Activated CD4-positive, alpha-beta T cell treated with anti-CD3 and anti-CD28 coated beads for 24 hours (primary cell): ENCODE results near the gene GFI1.
"Not testable (repeated sequence)": the region's sequence is repeated elsewhere in the genome, so short reads cannot be mapped to it uniquely, and the experiment has no call there.

Experiments used
- DNase-seq, 2 donors: peaks; one replicate each; pipeline ENCODE4 v3.0.0-alpha.2; 2020; ENCODE audit warnings: low read depth in 2 of 2

Gene GFI1

GRCh38 chr1:92486251-92487077 is at the start of gene GFI1:
GFI1 (minus strand) TSS chr1:92486925; CDS start chr1:92483487, 3,438 bp downstream.
- peak; percentile 58 to 64 for DNase-seq

GRCh38 chr1:92532371-92532770 is 45.6 kb upstream of the GFI1 start:
- not testable (repeated sequence) for DNase-seq

GRCh38 chr1:92531939-92532338 is 45.2 kb upstream of the GFI1 start:
- not testable (repeated sequence) for DNase-seq

DNA sequence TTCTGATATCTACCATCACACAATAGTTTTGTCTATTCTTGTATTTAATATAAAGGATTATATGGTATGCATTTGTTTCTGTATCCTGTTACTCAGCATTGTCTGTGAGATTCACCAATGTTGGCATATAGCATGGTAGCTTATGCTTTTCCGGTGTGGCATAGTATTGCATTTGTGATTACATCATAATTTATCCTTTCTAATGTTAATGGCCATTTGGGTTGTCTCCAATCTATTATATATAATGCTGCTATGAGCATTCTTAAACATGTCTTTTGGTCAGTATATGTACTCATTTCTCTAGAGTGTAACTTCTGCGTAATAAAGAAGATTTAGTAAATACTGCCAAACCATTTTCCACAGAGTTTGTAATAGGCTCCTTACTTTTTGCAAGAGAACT is 40.9 kb upstream of the GFI1 start:
- no peak for DNase-seq

- DNase-seq = not testable (repeated sequence)
These were observed 38.3 kb upstream of the GFI1 start for GRCh38 chr1:92524944-92525590.

- DNase-seq = no peak
These were observed 32.3 kb upstream of the GFI1 start for GRCh38 chr1:92519043-92519442.

DNA sequence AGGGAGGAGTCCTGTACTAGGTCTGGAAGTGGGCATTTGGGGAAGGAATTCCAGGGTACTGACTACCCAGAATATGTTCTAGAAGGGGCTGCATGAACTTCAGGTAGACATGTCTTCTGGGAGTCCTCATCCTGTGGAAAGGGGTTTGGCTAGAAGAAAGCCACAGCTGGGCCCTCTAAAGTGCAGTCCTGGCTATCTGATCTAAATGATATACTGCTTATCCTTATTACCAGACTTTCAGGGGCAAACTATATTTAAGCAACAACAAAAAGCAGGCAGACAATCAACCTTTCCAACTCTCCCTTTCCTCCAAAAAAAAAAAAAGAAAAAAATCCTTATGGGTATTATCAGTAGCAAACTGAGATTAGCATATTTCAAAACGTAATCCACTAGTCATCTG is 29.8 kb upstream of the GFI1 start:
- no peak for DNase-seq

DNA sequence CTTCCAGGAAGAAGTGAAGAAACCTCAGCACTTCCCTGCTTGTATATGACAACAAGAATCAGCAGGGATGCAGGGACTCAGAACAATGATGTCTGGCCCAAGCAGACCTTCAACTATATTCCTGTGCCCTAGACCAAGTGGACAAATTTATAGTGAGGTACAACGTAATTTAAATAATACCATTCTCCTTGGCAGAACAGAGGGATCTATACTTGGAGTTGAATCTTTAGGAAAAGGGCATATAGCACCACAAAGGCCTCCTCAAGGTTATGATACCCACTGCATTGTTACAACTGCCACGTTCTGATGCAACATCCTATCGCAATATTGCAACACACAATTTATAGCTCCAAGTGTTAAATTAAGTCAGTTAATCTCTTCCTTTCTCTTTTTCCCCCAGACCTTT is 29.1 kb upstream of the GFI1 start:
- no peak for DNase-seq

GRCh38 chr1:92511541-92511940 is 24.8 kb upstream of the GFI1 start:
- DNase-seq = no peak

- no peak for DNase-seq
These were observed 22.9 kb upstream of the GFI1 start for GRCh38 chr1:92509619-92510018.

DNA sequence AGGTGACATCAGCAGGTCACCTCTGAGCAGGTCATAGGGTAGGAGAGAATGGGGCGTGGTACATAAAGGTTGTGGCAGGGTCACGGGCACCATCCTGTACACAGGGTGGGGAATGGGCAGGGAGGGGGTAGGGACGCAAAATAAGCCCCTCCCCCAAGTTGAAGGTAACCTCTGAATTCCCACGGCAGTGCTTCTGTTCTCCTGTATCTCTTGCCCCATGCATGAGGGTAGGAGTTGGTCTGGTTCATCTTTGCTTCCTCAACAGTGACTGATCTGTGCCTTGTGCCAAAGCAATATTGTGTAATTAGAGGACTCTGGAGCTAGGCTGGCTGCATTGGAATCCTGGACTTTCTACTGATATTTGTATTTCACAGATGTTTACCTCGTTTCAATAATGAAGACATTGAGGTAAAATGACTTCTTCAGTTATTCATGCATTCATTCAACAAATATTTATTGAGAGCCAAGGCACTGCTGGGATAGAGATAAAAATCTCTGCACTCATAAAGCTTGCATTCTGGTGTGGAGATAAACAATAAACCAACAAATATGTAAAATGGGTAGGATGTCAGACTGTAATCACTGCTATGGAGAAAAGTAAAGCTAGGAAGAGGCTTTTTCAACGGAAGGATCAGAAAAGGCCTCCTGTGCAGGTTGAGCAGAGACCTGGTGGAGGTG is 18.4 kb upstream of the GFI1 start:
- DNase-seq = no peak

- DNase-seq = no peak
These were observed 17.7 kb upstream of the GFI1 start for GRCh38 chr1:92504291-92505014.

- DNase-seq = no peak
These were observed 17.2 kb upstream of the GFI1 start for GRCh38 chr1:92503926-92504285.

DNA sequence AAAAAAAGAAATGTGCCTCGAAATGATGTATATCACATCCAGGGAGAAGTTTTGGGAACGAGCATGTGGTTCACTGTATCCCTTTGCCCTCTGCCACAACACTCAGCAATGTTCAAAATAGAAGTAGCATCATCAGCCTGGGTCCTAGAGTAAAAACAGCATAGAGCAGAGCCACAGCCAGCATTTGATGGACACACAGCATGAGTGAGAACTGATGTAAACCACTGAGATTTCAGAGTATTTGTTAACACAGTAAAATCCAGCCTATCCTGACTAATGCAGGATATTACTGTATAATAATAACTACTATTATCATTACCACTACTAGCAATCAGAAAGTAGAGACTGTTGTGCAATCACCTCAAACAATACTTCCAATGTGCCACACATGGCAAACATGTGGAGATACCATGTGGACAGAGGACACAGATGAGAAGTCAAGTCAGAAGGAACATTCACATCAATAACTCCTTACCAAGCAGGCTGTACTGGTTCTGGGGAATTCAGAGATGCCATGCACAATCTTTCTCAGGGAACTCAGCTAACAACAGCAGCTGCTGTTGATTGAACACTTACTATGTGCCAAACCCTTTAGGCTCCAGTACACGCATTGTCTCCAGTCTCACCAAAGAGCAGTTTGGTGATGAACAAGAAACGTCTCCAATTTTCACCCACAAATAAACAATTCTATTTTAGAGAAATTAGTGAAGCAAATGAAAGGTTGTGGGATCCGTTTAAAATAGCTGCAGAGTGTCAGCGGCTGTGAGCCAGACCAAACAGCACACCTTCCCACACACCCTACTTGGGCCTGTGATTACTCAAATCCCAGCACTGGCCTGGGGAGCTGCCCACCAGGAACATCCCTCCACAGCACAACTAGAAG is 16.6 kb upstream of the GFI1 start:
- no peak for DNase-seq

DNA sequence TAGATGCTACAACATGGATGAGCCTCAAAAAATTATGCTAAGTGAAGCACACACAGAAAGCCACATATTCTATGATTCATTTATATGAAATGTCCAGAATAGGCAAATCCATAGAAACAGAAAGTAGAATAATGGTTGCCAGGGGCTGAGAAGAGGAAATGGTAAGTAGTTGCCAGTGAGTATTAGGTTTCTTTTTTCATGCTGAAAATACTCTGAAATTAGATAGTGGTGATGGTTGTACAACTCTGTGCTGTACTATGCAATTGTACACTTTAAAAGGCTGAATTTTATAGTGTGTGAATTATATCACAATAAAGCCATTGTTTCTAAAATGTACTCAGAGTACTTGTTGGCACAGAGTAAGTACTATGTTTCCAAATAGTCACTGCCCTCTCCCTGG is 15.5 kb upstream of the GFI1 start:
- no peak for DNase-seq

DNA sequence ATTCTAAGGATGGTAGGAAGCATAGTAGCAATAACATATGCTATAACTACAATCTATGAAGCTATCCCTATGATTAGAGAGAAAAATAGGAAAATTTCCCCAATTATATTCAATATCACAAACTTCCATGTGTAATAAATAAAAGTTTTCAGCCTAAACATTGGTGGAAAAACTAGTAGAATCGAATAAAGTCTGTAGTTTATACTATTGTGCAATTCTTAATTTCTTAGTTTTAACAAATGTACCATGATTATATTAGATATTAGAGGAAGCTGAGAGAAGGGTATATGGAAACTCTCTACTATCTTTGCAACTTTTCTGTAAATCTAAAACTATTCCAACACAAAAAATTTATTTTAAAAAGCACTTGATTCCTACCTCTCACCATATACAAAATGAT is 13.8 kb upstream of the GFI1 start:
- DNase-seq = no peak

DNA sequence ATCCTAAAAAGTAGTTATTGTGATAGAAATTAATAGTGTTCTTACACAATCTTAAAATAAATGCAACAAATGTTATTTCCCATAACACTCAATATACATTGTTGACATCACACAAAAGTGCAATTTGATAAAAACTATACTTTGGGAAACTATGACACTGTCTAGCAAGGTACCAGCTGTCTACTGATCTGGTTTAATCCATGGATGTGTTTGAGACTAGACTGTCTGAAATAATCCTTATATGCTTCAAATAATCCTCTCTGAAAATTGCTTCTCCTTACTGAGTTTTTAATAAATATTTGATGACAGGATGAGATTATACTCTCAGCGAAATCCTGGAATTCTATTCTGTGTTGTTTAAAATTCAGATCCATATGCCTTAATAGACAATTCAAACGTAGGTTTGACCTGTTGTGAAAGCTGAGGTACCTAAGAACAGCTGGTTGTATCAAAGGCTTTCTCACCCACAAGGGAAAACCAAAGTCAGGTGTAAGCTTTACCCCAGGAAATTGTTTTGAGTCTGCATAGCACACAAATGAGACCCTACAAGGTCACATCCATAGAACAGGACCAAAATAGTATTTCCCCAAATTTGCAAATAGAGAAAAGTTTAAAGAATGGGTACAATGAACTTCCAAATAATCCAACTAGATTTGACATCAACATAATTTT is 8.8 kb upstream of the GFI1 start:
- DNase-seq = no peak

DNA sequence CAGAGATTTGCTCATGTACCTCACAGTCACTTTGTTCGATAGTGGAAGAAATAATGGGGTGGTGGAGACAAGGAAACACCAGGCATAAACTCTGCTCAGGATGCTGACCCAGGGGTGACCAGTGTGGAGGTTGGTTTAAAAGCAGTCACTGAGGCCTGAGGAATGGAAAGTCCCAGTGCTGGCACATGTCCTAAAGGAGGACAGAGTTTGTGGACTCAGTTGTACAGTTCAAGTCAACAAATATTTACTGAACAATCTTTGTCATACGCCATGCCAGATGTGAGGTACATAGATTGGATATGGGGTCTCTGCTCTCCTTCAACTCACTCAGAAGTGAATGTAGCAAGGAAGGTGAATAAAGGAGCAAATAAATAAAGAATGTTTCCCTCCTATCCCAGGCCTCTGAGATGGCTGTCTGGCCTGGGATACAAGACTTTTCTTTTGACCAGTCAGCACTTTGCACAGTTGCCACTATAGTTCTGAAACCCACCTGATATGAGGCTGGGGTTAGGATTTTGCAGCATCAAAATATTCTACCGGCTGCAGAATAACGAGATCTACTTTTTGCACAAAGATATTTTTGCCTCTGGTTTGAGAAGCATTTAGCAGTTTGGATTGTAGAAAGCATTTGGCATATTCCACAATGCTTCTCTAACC is 7.9 kb upstream of the GFI1 start:
- no peak for DNase-seq

- DNase-seq = no peak
These were observed 6.4 kb upstream of the GFI1 start for GRCh38 chr1:92493139-92493538.

DNA sequence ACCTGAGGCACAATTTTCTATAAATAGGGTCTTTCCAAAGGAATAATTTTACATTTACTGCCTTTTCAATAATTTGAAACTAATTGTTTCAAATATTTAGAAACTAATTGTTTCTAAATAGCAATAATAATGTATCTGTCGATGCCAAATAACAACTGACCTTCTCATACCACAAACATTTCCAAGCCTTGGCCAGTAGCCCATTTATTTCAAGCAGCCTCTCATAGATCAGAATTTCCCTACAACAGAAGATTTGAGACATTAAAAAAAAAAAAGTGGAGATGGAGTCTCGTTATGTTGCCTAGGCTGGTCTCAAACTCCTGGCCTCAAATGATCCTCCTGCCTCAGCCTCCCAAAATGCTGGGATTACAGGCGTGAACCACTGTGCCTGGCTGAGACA is 2.1 kb upstream of the GFI1 start:
- no peak for DNase-seq
